Activated CD4-positive, alpha-beta T cell treated with anti-CD3 and anti-CD28 coated beads, Interleukin-2, amount 50 U/mL, for 4 hours (primary cell): ENCODE measurements around the gene MAP3K10.
"Not testable (repeated sequence)": the region's sequence is repeated elsewhere in the genome, so short reads cannot be mapped to it uniquely, and the experiment has no call there.

Source experiments
- DNase-seq, 2 experiments: peaks; one replicate each; pipeline ENCODE4 v3.0.0-alpha.2; 2020

MAP3K10 gene

GRCh38 chr19:40217934-40218890 lies 27.0 kb downstream of the MAP3K10 start, which contains the start of gene TTC9B:
Gene TTC9B (minus strand): TSS chr19:40218384. CDS start chr19:40218381, 3 bp downstream.
- DNase-seq: peak in 1 of 2 experiments; percentile 15

GRCh38 chr19:40219029-40219428 lies 27.8 kb downstream of the MAP3K10 start:
- DNase-seq: not testable (repeated sequence)

GRCh38 chr19:40219721-40220276 lies 28.6 kb downstream of the MAP3K10 start:
- no peak for DNase-seq

GRCh38 chr19:40220674-40221073 lies 29.4 kb downstream of the MAP3K10 start:
- no peak for DNase-seq

DNA sequence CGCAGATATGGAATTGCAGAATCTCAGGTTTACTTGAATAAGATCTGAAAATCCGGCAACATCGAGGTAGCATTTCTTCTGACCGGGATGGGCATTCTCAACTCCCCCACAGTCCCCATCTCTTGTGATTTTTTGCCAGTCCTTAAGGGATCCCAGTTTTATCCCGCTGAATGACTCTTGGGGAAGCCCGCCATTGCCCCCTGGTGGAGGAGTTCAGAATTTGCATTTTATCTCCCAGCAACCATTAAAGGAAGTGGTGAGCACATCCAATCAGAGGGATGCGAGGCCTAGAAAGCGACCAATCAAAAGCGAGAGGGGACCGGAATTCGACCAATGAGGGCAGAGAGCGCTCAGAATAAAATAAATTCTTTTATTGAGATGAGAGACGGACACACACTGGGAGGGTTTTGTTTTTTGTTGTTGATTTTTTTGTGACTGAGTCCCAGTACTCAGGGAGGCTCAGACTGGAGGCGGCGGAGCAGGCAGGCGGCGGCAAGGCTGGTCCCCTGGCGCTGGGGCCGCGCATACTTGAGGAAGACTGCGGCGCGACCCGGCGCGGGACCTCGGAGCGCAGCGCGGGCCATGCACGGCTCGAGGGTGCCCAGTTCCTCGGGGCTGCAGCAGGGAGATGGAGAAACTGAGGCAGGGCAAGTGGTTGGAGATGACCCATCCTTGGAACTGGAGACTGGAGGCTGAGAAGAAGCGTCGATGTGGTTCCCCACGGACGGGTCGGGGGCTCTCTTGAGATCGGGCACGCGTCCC lies 30.8 kb downstream of the MAP3K10 start:
- peak; percentile 67 for DNase-seq

DNA sequence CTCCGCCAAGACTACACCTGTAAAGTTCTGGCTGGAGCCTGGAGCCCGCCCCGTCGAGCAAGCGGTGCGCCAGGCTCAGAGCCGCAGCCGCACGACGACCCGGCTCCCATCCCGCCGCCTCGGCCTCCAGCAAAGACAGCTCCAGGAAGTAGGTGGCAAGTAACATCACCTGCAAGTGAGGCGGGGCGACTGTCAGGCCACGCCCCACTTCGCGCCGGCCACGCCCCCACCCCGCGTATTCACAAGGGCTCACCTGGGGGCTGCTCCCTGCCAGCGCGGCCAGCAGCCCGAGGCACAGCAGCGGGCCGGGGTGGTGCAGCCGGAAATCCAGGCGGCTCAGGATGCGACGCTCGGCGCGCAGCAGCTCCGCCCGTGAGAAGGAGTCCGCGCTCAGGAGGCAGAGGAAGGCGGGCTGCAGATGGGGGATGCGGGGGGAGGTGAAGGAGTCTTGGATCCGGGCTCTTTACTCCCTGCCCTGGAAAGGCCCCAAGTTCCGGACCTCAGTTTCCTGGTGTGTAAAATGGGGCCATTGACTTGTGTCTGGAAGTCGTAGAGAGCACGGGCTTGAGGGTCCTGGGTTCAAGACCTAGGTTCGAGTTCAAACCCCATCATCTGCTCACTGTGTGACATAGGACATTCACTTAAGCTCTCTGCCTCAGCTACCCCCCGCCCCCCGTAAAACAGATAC lies 32.1 kb downstream of the MAP3K10 start:
- no peak for DNase-seq

GRCh38 chr19:40224342-40225150 lies 33.3 kb downstream of the MAP3K10 start:
- no peak for DNase-seq

- DNase-seq: no peak
Measured at GRCh38 chr19:40225440-40226305, 34.4 kb downstream of the MAP3K10 start.

DNA sequence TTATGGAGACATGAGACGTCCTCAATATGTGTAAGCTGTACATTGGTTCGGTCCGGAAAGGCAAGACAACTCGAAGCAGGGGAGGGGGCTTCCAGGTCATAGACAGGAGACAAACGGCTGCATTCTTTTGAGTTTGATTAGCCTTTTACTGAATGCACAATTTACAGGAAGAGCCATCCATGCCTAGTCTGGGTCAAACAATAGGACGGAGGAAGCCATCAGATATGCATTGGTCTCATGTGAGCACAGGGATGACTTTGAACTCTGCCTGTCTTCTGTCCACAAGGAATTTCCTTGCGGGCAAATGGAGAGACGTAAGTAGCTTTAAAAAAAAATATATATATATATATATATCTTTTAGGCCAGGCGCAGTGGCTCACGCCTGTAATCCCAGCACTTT lies 37.1 kb downstream of the MAP3K10 start:
- DNase-seq: no peak

DNA sequence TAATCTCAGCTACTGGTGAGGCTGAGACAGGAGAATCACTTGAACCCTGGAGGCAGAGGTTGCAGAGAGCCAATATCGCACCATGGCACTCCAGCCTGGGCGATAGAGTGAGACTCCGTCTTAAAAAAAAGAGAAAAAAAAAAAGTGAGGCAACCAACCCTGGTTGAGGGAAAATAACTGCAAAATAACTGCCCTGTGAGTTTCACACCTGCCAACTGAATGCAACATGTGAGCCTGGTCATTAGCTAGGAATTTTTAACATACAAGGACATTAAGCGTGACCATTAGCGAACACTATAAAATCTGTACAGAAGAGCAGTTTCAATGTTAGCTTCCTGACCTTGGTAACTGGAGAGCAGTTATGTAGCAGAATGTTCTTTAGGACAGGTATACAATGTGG lies 37.6 kb downstream of the MAP3K10 start:
- no peak for DNase-seq

DNA sequence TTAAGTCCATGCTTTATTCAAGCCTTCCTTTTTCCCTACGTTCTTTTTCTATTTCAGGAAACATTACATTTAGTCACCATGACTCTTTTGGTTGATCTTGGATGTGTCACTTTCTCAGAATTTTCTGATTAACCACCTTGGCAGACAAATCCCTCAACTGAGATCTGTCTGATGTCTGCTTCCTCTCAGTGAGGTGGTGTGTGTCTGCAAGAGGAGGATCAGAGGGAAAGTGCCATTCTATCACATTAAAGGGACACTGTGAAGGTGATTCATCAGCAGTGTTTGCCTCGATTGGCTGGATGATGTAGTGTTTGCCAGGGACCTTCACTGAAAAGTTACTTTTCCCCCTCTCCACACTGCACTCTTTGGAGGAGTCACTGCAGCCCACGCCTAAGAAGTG lies 38.3 kb downstream of the MAP3K10 start:
- DNase-seq: peak; percentile 9 to 18

- DNase-seq: no peak
Measured at GRCh38 chr19:40229926-40230417, 38.7 kb downstream of the MAP3K10 start.

DNA sequence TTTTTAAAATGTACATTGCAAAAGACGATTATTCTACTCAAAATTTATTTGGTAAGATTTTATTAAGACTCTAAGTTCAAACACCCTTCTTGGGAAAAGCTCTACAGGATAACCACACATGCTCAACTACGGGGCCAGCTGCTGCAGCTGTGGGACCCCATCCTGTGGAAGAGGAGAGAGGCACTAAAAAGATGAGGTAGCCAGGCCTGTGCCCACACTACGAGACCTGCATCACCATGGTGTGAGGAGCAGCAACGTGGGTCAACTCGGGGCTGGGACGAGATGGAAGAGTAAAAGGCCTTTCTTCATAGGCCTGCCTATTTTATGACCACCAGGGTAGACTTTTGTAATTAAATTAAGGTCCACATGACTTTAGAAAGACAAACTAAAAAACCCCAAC lies 39.8 kb downstream of the MAP3K10 start:
- no peak for DNase-seq

- no peak for DNase-seq
Measured at GRCh38 chr19:40231544-40232424, 40.6 kb downstream of the MAP3K10 start.

GRCh38 chr19:40232479-40232878 lies 41.3 kb downstream of the MAP3K10 start:
- no peak for DNase-seq

- DNase-seq: no peak
Measured at GRCh38 chr19:40232949-40233810, 42.0 kb downstream of the MAP3K10 start.

GRCh38 chr19:40233811-40234389 lies 42.7 kb downstream of the MAP3K10 start:
- no peak for DNase-seq
